HepG2 (cell line): ENCODE measurements around the gene ACSBG1. TPM values are rescaled to one million over a fixed set of nuclear protein-coding genes. Genes with fewer than 3 reads are reported as not detected.

ENCODE experiments used
- ATAC-seq: fragments of 200-7000 bp; cut with Tn5 transposase; 3 replicates; pipeline ENCODE4 v1.9.1; 2020; ENCODE audit warnings: mild to moderate bottlenecking, moderate library complexity
- BruUV-seq: library from RNA; stranded (reverse); fragments of 400-500 nt; replicated peaks from 2 replicates; lab custom pipeline; 2021; lab: Mats Ljungman, UMichigan
- CTCF ChIA-PET: fragments of 300-600 bp; formaldehyde crosslinking; extraction: SDS; loops from one replicate; lab custom pipeline; 2021; ENCODE audit warnings: low total read pairs, inconsistent platforms, low intra/inter-chr PET ratio; lab: Yijun Ruan, JAX
- POLR2A ChIA-PET: fragments of 350-600 bp; sonication (Branson Sonifier 250); formaldehyde crosslinking; loops from one replicate; lab custom pipeline; 2020; ENCODE audit warnings: antibody characterized with exemption, inconsistent platforms; lab: Yijun Ruan, JAX
- DNase-seq: peaks from one replicate; pipeline ENCODE4 v3.0.0-alpha.2; 2015; ENCODE audit warnings: low spot score
- FAIRE-seq: peaks from 3 replicates; lab custom pipeline; 2011; peaks lifted over from hg19 to GRCh38; lab: Jason Lieb, UNC
- H2AFZ ChIP-seq: one replicate; pipeline ENCODE4 v1.6.1; 2011; ENCODE audit warnings: low read length, inconsistent platforms
- H3K27ac ChIP-seq: fragments of 300-600 bp; 3 replicates; pipeline ENCODE4 v1.8.0; 2011; ENCODE audit warnings: mixed run types, mild to moderate bottlenecking, mixed read lengths, low read length, inconsistent platforms; ENCODE audit not compliant: insufficient read depth; ENCODE audit errors: extremely low read length
- H3K27me3 ChIP-seq, 2 experiments: fragments of 200-600 bp in 1 of 2; 2 replicates in 1 of 2; 3 replicates in 1 of 2; pipeline versions ENCODE4 v1.6.0 to v1.8.0; 2011; ENCODE audit warnings: low read length in 2 of 2, mild to moderate bottlenecking in 2 of 2, moderate library complexity in 2 of 2, inconsistent platforms in 1 of 2; ENCODE audit not compliant: insufficient read depth in 2 of 2, control insufficient read depth in 1 of 2
- H3K36me3 ChIP-seq, 2 experiments: fragments of 200-600 bp in 1 of 2; replicated peaks in 1 of 2; 2 replicates in 1 of 2; 3 replicates in 1 of 2; pipeline versions ENCODE4 v1.5.1 to v1.8.0; 2011; ENCODE audit warnings: low read length in 2 of 2, inconsistent platforms in 1 of 2; ENCODE audit not compliant: insufficient read depth in 2 of 2, control insufficient read depth in 1 of 2
- H3K4me1 ChIP-seq: 2 replicates; pipeline ENCODE4 v1.5.1; 2012; ENCODE audit warnings: low read length, inconsistent platforms; ENCODE audit not compliant: insufficient read depth
- H3K4me2 ChIP-seq: 2 replicates; pipeline ENCODE4 v1.6.0; 2011; ENCODE audit warnings: low read depth, low read length, inconsistent platforms
- H3K4me3 ChIP-seq, 3 experiments: fragments of 200-600 bp in 1 of 3; sonication (generic), shearing (Covaris generic) in 1 of 3; replicated peaks in 1 of 3; 2 replicates each; pipeline ENCODE4 v1.5.1; 2011 to 2016; ENCODE audit warnings: low read length in 3 of 3, inconsistent platforms in 2 of 3, low read depth in 2 of 3, mild to moderate bottlenecking in 2 of 3, control low read depth in 1 of 3, mixed read lengths in 1 of 3; ENCODE audit not compliant: insufficient read depth in 1 of 3
- H3K79me2 ChIP-seq: one replicate; pipeline ENCODE4 v1.6.1; 2011; ENCODE audit warnings: low read length, inconsistent platforms; ENCODE audit not compliant: insufficient read depth
- H3K9ac ChIP-seq: 2 replicates; pipeline ENCODE4 v1.6.0; 2011; ENCODE audit warnings: mild to moderate bottlenecking, low read depth, low read length, inconsistent platforms; ENCODE audit not compliant: insufficient read depth
- H3K9me3 ChIP-seq: 2 replicates; pipeline ENCODE4 v1.5.1; 2012; ENCODE audit warnings: mild to moderate bottlenecking, low read length
- H4K20me1 ChIP-seq: 2 replicates; pipeline ENCODE4 v1.6.0; 2011; ENCODE audit warnings: inconsistent platforms, mild to moderate bottlenecking, low read length, moderate library complexity; ENCODE audit not compliant: insufficient read depth
- CSRNP2 ChIP-seq: sonication (generic); formaldehyde crosslinking; conservative IDR thresholded peaks from 2 replicates; pipeline ENCODE4 v1.8.0; 2022; ENCODE audit warnings: low read depth, missing genetic modification reagents
- FOSL2 ChIP-seq: sonication (generic); formaldehyde crosslinking; IDR thresholded peaks from 2 replicates; pipeline ENCODE4 v1.4.0; 2020; ENCODE audit warnings: missing genetic modification reagents
- HNF4A ChIP-seq: sonication (generic); formaldehyde crosslinking; IDR thresholded peaks from 2 replicates; pipeline ENCODE4 v1.4.0; 2020; ENCODE audit warnings: missing genetic modification reagents
- IRX3 ChIP-seq: sonication (generic); formaldehyde crosslinking; IDR thresholded peaks from 2 replicates; pipeline ENCODE4 v1.8.1; 2023; ENCODE audit warnings: mild to moderate bottlenecking, low read depth, missing genetic modification reagents, borderline replicate concordance
- KLF11 ChIP-seq: IDR thresholded peaks from 2 replicates; pipeline ENCODE4 v1.6.1; 2016; ENCODE audit warnings: missing compliant biosample characterization
- RBM22 ChIP-seq: fragments of 200-400 bp; formaldehyde crosslinking; optimal IDR thresholded peaks from 2 replicates; pipeline ENCODE3; 2017; ENCODE audit warnings: mild to moderate bottlenecking, low read length, moderate library complexity
- SRF ChIP-seq: IDR thresholded peaks from 2 replicates; pipeline ENCODE4 v1.6.1; 2011; ENCODE audit warnings: mild to moderate bottlenecking, low read depth, low read length, moderate library complexity
- YY1 ChIP-seq: IDR thresholded peaks from 2 replicates; pipeline ENCODE4 v1.6.1; 2011; ENCODE audit warnings: low read length, low read depth, moderate library complexity, mild to moderate bottlenecking; ENCODE audit not compliant: insufficient read depth, insufficient replicate concordance
- ZBTB42 ChIP-seq: sonication (generic); formaldehyde crosslinking; IDR thresholded peaks from 2 replicates; pipeline ENCODE4 v1.5.0; 2020; ENCODE audit warnings: mild to moderate bottlenecking, missing genetic modification reagents
- ZFP62 ChIP-seq: sonication (generic); formaldehyde crosslinking; IDR thresholded peaks from 2 replicates; pipeline ENCODE4 v1.4.0; 2020; ENCODE audit warnings: missing genetic modification reagents
- ZFY ChIP-seq: sonication (generic); formaldehyde crosslinking; IDR thresholded peaks from 2 replicates; pipeline ENCODE4 v1.4.0; 2020; ENCODE audit warnings: missing genetic modification reagents
- ZNF10 ChIP-seq: sonication (generic); formaldehyde crosslinking; IDR thresholded peaks from 2 replicates; pipeline ENCODE4 v1.4.0; 2020; ENCODE audit warnings: mild to moderate bottlenecking, low read depth, missing genetic modification reagents, borderline replicate concordance
- ZNF101 ChIP-seq: sonication (generic); formaldehyde crosslinking; IDR thresholded peaks from 2 replicates; pipeline ENCODE4 v1.4.0; 2020; ENCODE audit warnings: mild to moderate bottlenecking, low read depth, missing genetic modification reagents, borderline replicate concordance
- ZNF292 ChIP-seq: sonication (generic); formaldehyde crosslinking; IDR thresholded peaks from 2 replicates; pipeline ENCODE4 v1.8.1; 2022; ENCODE audit warnings: mild to moderate bottlenecking, low read depth, missing genetic modification reagents, borderline replicate concordance
- ZNF552 ChIP-seq: sonication (generic); formaldehyde crosslinking; IDR thresholded peaks from 2 replicates; pipeline ENCODE4 v1.9.0; 2022; ENCODE audit warnings: missing genetic modification reagents, mild to moderate bottlenecking, borderline replicate concordance
- ZNF761 ChIP-seq: sonication (generic); formaldehyde crosslinking; conservative IDR thresholded peaks from 2 replicates; pipeline ENCODE4 v1.4.0; 2020; ENCODE audit warnings: mild to moderate bottlenecking, missing genetic modification reagents
- ZNF768 ChIP-seq: sonication (generic); formaldehyde crosslinking; IDR thresholded peaks from 2 replicates; pipeline ENCODE4 v1.4.0; 2020; ENCODE audit warnings: missing genetic modification reagents
- WGBS: methylation state at CpG from one replicate; pipeline ENCODE4 v1.1.6; 2017; ENCODE audit warnings: low lambda C conversion rate; 5-methylcytosine and 5-hydroxymethylcytosine counted together
- in situ Hi-C: cut with HindIII; loops from 2 replicates; pipeline ENCODE4 v1.10.0; 2017; ENCODE audit warnings: low pct_unique_long_range_greater_than_20kb; ENCODE audit not compliant: extremely low pct_ligation_motif_present
- intact Hi-C: fragments of 100-400 bp; cut with micrococcal nuclease; formaldehyde crosslinking; loops from one replicate; pipeline ENCODE4 v1.10.0; 2022; ENCODE audit not compliant: unreplicated experiment
- polyA plus RNA-seq, 8 experiments: library from polyadenylated mRNA; depleted of rRNA in 3 of 8; stranded (reverse) in 7 of 8; unstranded in 1 of 8; fragments of >200 nt; fragmentation: Illumina TruSeq in 4 of 8; extraction: Trizol in 4 of 8; gene quantifications; 2 replicates each; pipeline versions ENCODE4 v1.2.1 to v1.2.3, GENCODE V29; 2011 to 2016; ENCODE audit warnings: low read depth in 4 of 8, missing spikeins in 1 of 8, mixed read lengths in 1 of 8; ENCODE audit not compliant: insufficient read depth in 1 of 8
- total RNA-seq, 5 experiments: library from RNA; depleted of rRNA; stranded (reverse); fragments of >200 nt; fragmentation: Illumina TruSeq; extraction: Trizol; gene quantifications; 2 replicates each; pipeline ENCODE4 v1.2.3, GENCODE V29; 2016; ENCODE audit warnings: low read depth in 1 of 5
- TF ChIP-seq, protein P1 (sequence below): sonication (generic); formaldehyde crosslinking; IDR thresholded peaks from 2 replicates; pipeline ENCODE4 v1.8.1; 2023; ENCODE audit warnings: mild to moderate bottlenecking, missing genetic modification reagents

The ACSBG1 gene
- total and polyA plus RNA-seq, 2 of the 13 experiments (the other 11 are each of a cell fraction or from before 2014, with no cell fraction given), result 0.35 to 0.81 TPM

DNA sequence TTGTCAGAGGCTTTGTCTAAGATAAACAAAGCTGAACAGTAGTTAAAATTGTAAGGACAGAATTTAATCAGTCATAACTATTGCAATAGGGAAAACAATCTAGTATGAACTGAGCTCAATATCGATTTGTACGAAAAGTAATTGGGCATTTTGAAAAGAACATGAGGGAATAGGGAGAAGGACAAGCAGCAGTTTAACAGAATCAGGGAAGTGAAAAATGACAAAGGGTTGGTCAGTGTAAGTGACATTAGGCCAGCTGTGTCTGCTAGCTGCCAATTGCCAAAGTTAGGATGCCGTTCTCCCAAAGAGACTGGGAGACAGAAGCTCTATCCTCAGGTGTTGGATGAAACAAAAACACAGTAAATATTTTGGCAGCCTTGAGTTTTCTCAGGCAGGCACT, 26.7 kb upstream of the ACSBG1 start:
- ATAC-seq (no peak), DNase-seq (no peak), FAIRE-seq (no peak)
- CTCF ChIA-PET, result no interaction called here
- TF ChIP-seq ZNF10 (no peak), IRX3 (CRISPR knock-in tag) (no peak), ZNF761 (CRISPR knock-in tag) (no peak), ZNF768 (CRISPR knock-in tag) (no peak), ZFY (CRISPR knock-in tag) (no peak), YY1 (no peak), ZBTB42 (CRISPR knock-in tag) (no peak), CSRNP2 (CRISPR knock-in tag) (no peak), SRF (no peak), ZNF101 (CRISPR knock-in tag) (no peak), KLF11 (no peak), HNF4A (CRISPR knock-in tag) (no peak), RBM22 (no peak), ZNF292 (CRISPR knock-in tag) (no peak), ZFP62 (CRISPR knock-in tag) (no peak), FOSL2 (CRISPR knock-in tag) (no peak), ZNF552 (CRISPR knock-in tag) (no peak)
- TF ChIP-seq, protein P1, sequence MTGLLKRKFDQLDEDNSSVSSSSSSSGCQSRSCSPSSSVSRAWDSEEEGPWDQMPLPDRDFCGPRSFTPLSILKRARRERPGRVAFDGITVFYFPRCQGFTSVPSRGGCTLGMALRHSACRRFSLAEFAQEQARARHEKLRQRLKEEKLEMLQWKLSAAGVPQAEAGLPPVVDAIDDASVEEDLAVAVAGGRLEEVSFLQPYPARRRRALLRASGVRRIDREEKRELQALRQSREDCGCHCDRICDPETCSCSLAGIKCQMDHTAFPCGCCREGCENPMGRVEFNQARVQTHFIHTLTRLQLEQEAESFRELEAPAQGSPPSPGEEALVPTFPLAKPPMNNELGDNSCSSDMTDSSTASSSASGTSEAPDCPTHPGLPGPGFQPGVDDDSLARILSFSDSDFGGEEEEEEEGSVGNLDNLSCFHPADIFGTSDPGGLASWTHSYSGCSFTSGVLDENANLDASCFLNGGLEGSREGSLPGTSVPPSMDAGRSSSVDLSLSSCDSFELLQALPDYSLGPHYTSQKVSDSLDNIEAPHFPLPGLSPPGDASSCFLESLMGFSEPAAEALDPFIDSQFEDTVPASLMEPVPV, result no peak
- Histone ChIP-seq H3K4me3 (no peak overlapping the region), H3K4me1 (no peaks in the 10 kb centered on the region), H3K27me3 (peaks cover 0 to 15% of the 10 kb centered on the region in 2 experiments; a peak in 1 of 5 replicates), H3K27ac (no peak overlapping the region), H3K79me2 (no peaks in the 10 kb centered on the region), H2AFZ (no peak overlapping the region), H3K9me3 (no peaks in the 10 kb centered on the region), H3K4me2 (no peak overlapping the region), H3K9ac (no peak overlapping the region), H3K36me3 (no peaks in the 10 kb centered on the region), H4K20me1 (no peaks in the 10 kb centered on the region)
- in situ Hi-C loops, result no loop called here
- intact Hi-C loops, result no loop called here
- BruUV-seq, result no TSS peak
- 8% methylated on average over 3 of the region's 3 CpGs for WGBS
- POLR2A ChIA-PET, result no interaction called here
